ENCODE results near the gene ZNF844.
"Not testable (repeated sequence)": the region's sequence is repeated elsewhere in the genome, so short reads cannot be mapped to it uniquely, and the experiment has no call there.

The ZNF844 gene

DNA sequence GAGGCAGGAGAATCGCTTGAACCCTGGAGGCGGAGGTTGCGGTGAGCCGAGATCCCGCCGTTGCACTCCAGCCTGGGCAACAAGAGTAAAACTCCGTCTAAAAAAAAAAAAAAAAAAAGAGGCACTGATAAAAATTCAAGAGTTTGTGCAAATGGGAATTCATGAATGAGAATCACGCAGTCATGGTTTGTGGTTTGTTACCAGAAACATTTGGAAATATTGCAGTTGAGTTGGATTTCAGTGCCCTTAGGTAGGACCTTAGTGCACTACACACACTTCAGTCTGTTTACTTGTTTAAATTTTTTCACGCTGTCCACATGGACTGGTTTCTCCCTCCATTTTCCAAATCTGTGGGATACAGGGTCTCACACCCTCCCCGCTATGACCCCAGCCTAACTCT lies 28.4 kb downstream of the ZNF844 start:
- DNase-seq: no peak

GRCh38 chr19:12093777-12094176 lies 29.2 kb downstream of the ZNF844 start:
- no peak for DNase-seq

- no peak for DNase-seq
Measured at GRCh38 chr19:12095111-12095790, 30.7 kb downstream of the ZNF844 start.

- DNase-seq: no peak
Measured at GRCh38 chr19:12098040-12098439, 33.5 kb downstream of the ZNF844 start.

DNA sequence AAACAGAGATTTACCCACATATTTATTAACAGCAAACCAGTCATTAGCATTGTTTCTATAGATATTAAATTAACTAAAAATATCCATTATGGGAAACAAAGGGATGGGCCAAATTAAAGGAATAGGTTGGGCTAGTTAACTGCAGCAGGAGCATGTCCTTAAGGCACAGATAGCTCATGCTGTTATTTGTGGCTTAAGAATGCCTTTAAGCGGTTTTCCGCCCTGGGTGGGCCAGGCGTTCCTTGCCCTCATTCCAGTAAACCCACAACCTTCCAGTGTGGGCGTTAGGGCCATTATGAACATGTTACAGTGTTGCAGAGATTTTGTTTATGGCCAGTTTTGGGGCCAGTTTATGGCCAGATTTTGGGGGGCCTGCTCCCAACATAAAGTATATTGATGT lies 39.4 kb downstream of the ZNF844 start:
- not testable (repeated sequence) for DNase-seq

GRCh38 chr19:12111176-12111575 lies 46.6 kb downstream of the ZNF844 start:
- DNase-seq: no peak

DNA sequence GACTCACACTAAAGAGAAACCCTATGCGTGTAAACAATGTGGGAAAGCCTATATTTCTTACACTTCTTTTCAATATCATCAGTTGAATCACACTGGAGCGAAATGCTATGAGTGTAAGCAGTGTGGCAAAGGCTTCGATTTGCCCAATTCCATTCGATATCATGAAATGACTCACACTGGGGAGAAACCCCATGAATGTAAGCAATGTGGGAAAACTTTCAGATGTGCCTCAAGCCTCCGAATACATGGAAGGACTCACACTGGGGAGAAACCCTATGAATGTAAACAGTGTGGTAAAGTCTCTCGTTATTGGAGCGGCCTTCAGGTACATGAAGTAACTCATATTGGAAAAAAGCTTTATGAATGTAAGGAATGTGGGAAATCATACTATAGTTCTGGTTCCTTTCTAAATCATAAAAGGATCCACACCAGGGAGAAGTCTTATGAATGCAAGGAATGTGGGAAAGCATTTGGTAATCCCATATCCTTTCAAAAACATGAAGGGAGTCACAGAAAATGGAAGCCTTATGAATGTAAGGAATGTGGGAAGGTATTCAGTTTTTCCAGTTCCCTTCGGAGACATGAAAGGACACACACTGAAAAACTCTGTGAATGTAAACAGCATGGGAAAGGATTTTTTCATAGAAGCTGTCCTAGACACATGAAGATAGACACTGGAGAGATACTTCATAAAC lies 47.6 kb downstream of the ZNF844 start:
- DNase-seq: no peak

DNA sequence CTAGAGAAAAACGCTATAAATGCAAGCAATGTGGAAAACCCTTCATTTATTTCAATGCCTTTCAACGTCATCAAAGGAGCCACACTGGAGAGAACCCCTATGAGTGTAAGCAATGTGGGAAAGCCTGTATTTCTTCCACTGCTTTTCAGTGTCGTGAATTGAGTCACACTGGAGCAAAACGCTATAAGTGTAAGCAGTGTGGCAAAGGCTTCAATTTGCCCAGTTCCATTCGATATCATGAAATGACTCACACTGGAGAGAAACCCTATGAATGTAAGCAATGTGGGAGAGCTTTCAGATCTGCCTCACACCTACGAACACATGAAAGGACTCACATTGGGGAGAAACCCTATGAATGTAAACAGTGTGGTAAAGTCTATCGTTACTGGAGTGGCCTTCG lies 48.2 kb downstream of the ZNF844 start:
- no peak for DNase-seq

DNA sequence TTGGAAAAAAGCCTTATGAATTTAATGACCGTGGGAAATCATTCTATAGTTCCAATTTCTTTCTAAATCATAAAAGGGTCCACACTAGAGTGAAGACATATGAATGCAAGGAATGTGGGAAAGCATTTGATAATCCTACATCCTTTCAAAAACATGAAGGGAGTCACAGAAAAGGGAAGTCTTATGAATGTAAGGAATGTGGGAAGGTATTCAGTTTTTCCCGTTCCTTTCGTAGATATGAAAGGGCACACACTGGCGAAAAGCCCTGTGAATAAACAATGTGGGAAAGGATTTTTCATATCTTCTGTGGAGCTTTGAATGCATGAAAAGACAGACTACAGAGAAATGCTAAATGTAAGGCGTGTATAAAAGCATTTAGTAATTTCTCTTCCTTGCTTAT lies 48.6 kb downstream of the ZNF844 start:
- no peak for DNase-seq

DNA sequence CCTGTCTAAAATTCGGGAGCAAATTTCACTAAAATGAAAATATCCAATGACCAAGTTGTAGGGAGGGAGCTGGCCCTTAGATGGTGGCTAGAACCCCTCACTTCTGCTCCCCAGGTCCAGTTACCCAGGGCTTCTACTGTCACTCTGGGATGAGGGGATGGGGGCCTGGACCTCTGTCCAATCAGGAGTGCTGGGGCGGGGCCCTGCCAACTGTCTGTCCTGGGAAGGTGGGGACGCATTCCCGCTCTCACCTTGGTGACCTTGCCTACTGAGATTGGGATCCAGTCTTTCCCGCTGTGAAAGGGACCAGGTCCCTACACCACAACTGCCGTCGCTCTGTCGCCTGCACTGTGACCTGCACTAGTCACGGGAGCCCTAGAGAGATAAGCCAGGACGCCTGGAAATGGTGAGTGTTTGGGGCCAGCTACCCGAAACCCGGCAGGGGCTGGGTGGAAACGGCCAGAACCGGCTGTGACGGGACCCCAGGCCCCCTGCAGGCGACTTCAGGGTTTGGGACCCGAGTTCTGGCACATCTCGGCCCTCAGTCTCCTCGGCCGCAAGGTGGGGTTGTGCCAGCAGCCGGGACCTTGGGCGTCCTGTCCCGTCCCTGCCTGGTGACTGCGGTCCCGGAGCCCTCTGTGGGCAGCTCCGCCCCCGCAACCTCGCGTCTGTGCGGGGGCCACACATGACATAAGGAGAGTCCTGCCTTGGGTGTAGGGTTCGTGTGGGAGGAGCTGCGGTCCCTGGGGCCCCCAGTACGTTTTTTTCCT lies 52.9 kb downstream of the ZNF844 start:
- no peak for DNase-seq

- no peak for DNase-seq
Measured at GRCh38 chr19:12126707-12127106, 62.2 kb downstream of the ZNF844 start.
